ENCODE results near the gene HOXB6.
A peak's percentile ranks its signal among the peaks of the same experiment; 100 is the strongest.

HOXB6 gene

GRCh38 chr17:48555258-48556228 lies 49.2 kb downstream of the HOXB6 start:
- Mint-ChIP-seq H3K4me1 (peaks cover 19% of the 10 kb centered on the region), H3K27me3 (peaks cover 64% of the 10 kb centered on the region), H3K4me3 (peak overlapping the region; percentile 76 to 92), H3K27ac (peak overlapping the region in 1 of 2 donors; percentile 92), H3K9me3 (no peaks in the 10 kb centered on the region)
- ATAC-seq, result peak; percentile 71
- DNase-seq, result no peak

GRCh38 chr17:48554412-48555257 lies 50.2 kb downstream of the HOXB6 start:
- no peaks in the 10 kb centered on the region for H3K9me3 Mint-ChIP-seq
- peaks cover 19% of the 10 kb centered on the region for H3K4me1 Mint-ChIP-seq
- DNase-seq, result no peak
- peak overlapping the region in 1 of 2 donors; percentile 92 for H3K27ac Mint-ChIP-seq
- ATAC-seq, result no peak
- H3K4me3 Mint-ChIP-seq, result peak overlapping the region; percentile 76 to 92
- H3K27me3 Mint-ChIP-seq, result peaks cover 55% of the 10 kb centered on the region

GRCh38 chr17:48553826-48554225 lies 51.0 kb downstream of the HOXB6 start:
- no peaks in the 10 kb centered on the region for H3K9me3 Mint-ChIP-seq
- ATAC-seq, result no peak
- peaks cover 48% of the 10 kb centered on the region for H3K27me3 Mint-ChIP-seq
- no peak overlapping the region for H3K27ac Mint-ChIP-seq
- no peak for DNase-seq
- H3K4me3 Mint-ChIP-seq, result no peak overlapping the region
- peaks cover 19% of the 10 kb centered on the region for H3K4me1 Mint-ChIP-seq

DNA sequence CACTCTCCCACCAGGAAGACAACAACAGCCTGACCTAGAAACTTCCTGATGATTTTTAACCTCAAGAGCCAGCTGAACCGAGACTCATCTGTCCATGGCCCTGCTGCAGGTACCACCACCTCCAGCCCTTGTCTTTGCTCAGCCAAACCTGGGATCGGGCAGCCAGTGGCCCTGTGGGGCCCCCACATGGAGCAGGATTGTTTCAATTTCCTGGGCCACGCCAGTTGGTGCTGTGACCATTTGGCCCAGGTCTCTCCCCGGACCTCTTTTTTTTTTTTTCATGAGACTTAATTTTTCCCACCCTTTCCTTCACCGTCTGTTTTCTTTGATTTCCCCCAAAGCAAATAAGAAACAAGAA lies 51.6 kb downstream of the HOXB6 start:
- no peak for ATAC-seq
- DNase-seq, result no peak
- H3K27me3 Mint-ChIP-seq, result peaks cover 42% of the 10 kb centered on the region
- H3K9me3 Mint-ChIP-seq, result no peaks in the 10 kb centered on the region
- H3K27ac Mint-ChIP-seq, result no peak overlapping the region
- H3K4me3 Mint-ChIP-seq, result no peak overlapping the region
- H3K4me1 Mint-ChIP-seq, result peaks cover 19% of the 10 kb centered on the region

GRCh38 chr17:48552466-48553189 lies 52.2 kb downstream of the HOXB6 start:
- H3K4me1 Mint-ChIP-seq, result peaks cover 19% of the 10 kb centered on the region
- DNase-seq (no peak), ATAC-seq (no peak)
- H3K9me3 Mint-ChIP-seq, result no peaks in the 10 kb centered on the region
- peaks cover 36% of the 10 kb centered on the region for H3K27me3 Mint-ChIP-seq
- H3K4me3 Mint-ChIP-seq, result no peak overlapping the region
- H3K27ac Mint-ChIP-seq, result no peak overlapping the region

GRCh38 chr17:48551596-48552465 lies 53.0 kb downstream of the HOXB6 start:
- H3K27ac Mint-ChIP-seq, result no peak overlapping the region
- ATAC-seq (no peak), DNase-seq (no peak)
- H3K9me3 Mint-ChIP-seq, result no peaks in the 10 kb centered on the region
- peaks cover 32% of the 10 kb centered on the region for H3K27me3 Mint-ChIP-seq
- H3K4me1 Mint-ChIP-seq, result peaks cover 21% of the 10 kb centered on the region
- H3K4me3 Mint-ChIP-seq, result no peak overlapping the region

DNA sequence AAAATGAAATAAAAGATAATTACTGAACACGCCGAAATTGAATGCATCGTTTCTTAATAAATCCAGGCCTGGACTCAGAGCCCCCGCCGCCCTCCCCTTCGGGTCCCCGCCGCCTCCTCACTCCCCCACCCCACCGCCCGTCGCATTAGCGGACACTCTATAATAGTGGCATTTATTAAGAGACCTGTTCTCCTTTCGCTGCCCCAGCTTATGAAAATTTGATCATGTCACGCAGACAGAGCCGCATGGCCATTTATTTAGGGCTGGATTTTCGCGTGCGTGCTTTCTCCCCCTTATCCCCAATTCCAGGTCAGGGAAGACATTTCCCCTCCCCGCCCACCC lies 53.6 kb downstream of the HOXB6 start:
- peaks cover 32% of the 10 kb centered on the region for H3K27me3 Mint-ChIP-seq
- peaks cover 27% of the 10 kb centered on the region for H3K4me1 Mint-ChIP-seq
- no peak overlapping the region for H3K4me3 Mint-ChIP-seq
- no peak for DNase-seq
- H3K27ac Mint-ChIP-seq, result no peak overlapping the region
- ATAC-seq, result no peak
- H3K9me3 Mint-ChIP-seq, result no peaks in the 10 kb centered on the region

- DNase-seq (no peak), ATAC-seq (peak; percentile 32)
- Mint-ChIP-seq H3K4me3 (no peak overlapping the region), H3K4me1 (peaks cover 24% of the 10 kb centered on the region), H3K9me3 (no peaks in the 10 kb centered on the region), H3K27ac (peak overlapping the region in 1 of 2 donors; percentile 93), H3K27me3 (peaks cover 32% of the 10 kb centered on the region)
Observed at GRCh38 chr17:48550502-48551213, 54.1 kb downstream of the HOXB6 start.

- H3K4me3 Mint-ChIP-seq, result no peak overlapping the region
- peaks cover 32% of the 10 kb centered on the region for H3K27me3 Mint-ChIP-seq
- DNase-seq (no peak), ATAC-seq (no peak)
- peaks cover 24% of the 10 kb centered on the region for H3K4me1 Mint-ChIP-seq
- no peak overlapping the region for H3K27ac Mint-ChIP-seq
- H3K9me3 Mint-ChIP-seq, result no peaks in the 10 kb centered on the region
Observed at GRCh38 chr17:48549914-48550501, 54.8 kb downstream of the HOXB6 start.

GRCh38 chr17:48549281-48549630 lies 55.5 kb downstream of the HOXB6 start:
- H3K27me3 Mint-ChIP-seq, result peaks cover 32% of the 10 kb centered on the region
- peaks cover 23% of the 10 kb centered on the region for H3K4me1 Mint-ChIP-seq
- H3K27ac Mint-ChIP-seq, result no peak overlapping the region
- DNase-seq (no peak), ATAC-seq (no peak)
- H3K9me3 Mint-ChIP-seq, result no peaks in the 10 kb centered on the region
- no peak overlapping the region for H3K4me3 Mint-ChIP-seq

DNA sequence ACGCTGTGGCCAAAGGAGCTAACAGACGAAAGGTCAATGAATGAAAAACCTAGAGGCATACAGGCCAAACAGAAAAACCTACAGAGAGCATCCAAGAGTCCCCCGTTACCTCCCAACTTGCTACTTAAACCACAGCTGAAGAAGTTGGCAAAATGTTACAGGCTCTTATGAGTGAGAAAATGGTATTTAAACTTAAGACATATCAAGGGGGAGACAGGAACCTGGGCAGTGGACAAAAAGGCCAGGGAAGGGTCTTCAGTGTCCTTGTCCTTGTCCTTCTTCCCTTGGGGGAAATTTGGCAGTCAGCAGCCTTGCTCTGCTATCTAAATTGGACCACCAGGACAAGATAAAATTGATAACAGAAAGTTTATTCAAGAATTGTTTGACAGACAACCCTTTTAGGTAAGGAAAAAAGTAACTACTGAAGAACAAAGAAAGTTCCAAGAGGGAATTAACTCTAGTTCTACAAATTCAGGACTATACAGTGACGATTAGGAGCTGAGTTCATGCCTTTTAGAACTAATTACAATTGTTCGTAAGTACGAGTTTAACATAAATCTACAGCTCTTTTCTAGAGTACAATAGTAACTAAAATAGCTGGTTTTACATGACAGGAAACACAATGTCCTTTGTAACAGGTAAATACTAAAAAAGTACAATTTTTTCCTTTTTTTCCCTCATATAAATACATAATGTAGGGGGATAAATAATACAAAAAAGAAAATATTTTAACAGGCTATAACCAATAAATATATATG lies 56.1 kb downstream of the HOXB6 start:
- no peak overlapping the region for H3K27ac Mint-ChIP-seq
- peak overlapping the region in 1 of 2 donors; percentile 59 for H3K4me3 Mint-ChIP-seq
- no peak for ATAC-seq
- no peaks in the 10 kb centered on the region for H3K9me3 Mint-ChIP-seq
- peaks cover 28% of the 10 kb centered on the region for H3K4me1 Mint-ChIP-seq
- no peak for DNase-seq
- peaks cover 32% of the 10 kb centered on the region for H3K27me3 Mint-ChIP-seq

- H3K4me1 Mint-ChIP-seq, result peaks cover 33% of the 10 kb centered on the region
- no peak for DNase-seq
Observed at GRCh38 chr17:48547808-48548522, 56.8 kb downstream of the HOXB6 start.

More at GRCh38 chr17:48547808-48548522, 56.8 kb downstream of the HOXB6 start:
- Mint-ChIP-seq H3K4me3 (peak overlapping the region; percentile 33 to 59), H3K27ac (peak overlapping the region; percentile 21 to 27), H3K9me3 (no peaks in the 10 kb centered on the region), H3K27me3 (peaks cover 39% of the 10 kb centered on the region)
- ATAC-seq, result no peak
